ENCODE measurements around the gene MIS12. TPM values are rescaled to one million over a fixed set of nuclear protein-coding genes. Genes with fewer than 3 reads are reported as not detected.

MIS12 gene
- 5.6 and 13.5 TPM in 2 replicates for total RNA-seq (ENCODE audit: low replicate concordance)

GRCh38 chr17:5486206-5487124 lies at the start of gene MIS12:
MIS12 (plus strand) TSS chr17:5486566; CDS start chr17:5488863, 2,297 bp downstream.

GRCh38 chr17:5438716-5439445 lies 47.5 kb upstream of the MIS12 start, which contains the start of gene C1QBP:
C1QBP (minus strand) TSS chr17:5439155; CDS start chr17:5439073, 82 bp downstream.

GRCh38 chr17:5485270-5486205 lies 828 bp upstream of the MIS12 start, which contains the start of gene DERL2:
DERL2 (minus strand) TSS chr17:5486178; CDS start chr17:5486161, 17 bp downstream.

Other genes with a start within 250 kb of the MIS12 start
- gene RABEP1, start 204.3 kb upstream of the MIS12 start, total RNA-seq (ENCODE audit: low replicate concordance), result 36.6 and 44.7 TPM in 2 replicates
- gene NUP88, start 66.9 kb upstream of the MIS12 start, total RNA-seq (ENCODE audit: low replicate concordance), result 54.3 and 73.6 TPM in 2 replicates
- gene RPAIN, start 66.4 kb upstream of the MIS12 start, total RNA-seq (ENCODE audit: low replicate concordance), result 31.9 and 48.9 TPM in 2 replicates
- gene C1QBP, start 47.4 kb upstream of the MIS12 start, total RNA-seq (ENCODE audit: low replicate concordance), result 105 and 188 TPM in 2 replicates
- 8.7 and 10.3 TPM in 2 replicates for gene DHX33, start 17.6 kb upstream of the MIS12 start, total RNA-seq (ENCODE audit: low replicate concordance)
- 17.9 and 23.2 TPM in 2 replicates for gene DERL2, start 388 bp upstream of the MIS12 start, total RNA-seq (ENCODE audit: low replicate concordance)
- 7.3 and 39.5 TPM in 2 replicates for gene NLRP1, start 97.9 kb downstream of the MIS12 start, total RNA-seq (ENCODE audit: low replicate concordance)

Data from smooth muscle cell of the coronary artery (primary cell).